Measurements from ENCODE around the gene GRM7. TPM values are rescaled to one million over a fixed set of nuclear protein-coding genes. Genes with fewer than 3 reads are reported as not detected.

Gene GRM7
- total and polyA plus RNA-seq, 2 of the 4 experiments (the other 2 are of a cell fraction), result not detected

- H3K9ac ChIP-seq (ENCODE audit: low read depth, low read length), result no peak overlapping the region
- H3K27me3 ChIP-seq (ENCODE audit: control insufficient read depth, insufficient read depth, low read length), result no peaks in the 10 kb centered on the region
- intact Hi-C loops (cut with micrococcal nuclease) (no loop called here), dilution Hi-C loops (cut with HindIII; ENCODE audit: low sequenced_read_pairs, unreplicated experiment) (no loop called here), in situ Hi-C loops (cut with MboI; ENCODE audit: low sequenced_read_pairs) (no loop called here)
- no peak overlapping the region for H3K56ac ChIP-seq (ENCODE audit: extremely low read depth, insufficient read depth, low read length)
- ChIA-PET CTCF (no interaction called here), POLR2A (ENCODE audit: unreplicated experiment) (no interaction called here)
- H3K4ac ChIP-seq (ENCODE audit: low read depth, low read length), result no peak overlapping the region
- H3K23ac ChIP-seq (ENCODE audit: low read depth, low read length), result no peak overlapping the region
- no peak overlapping the region for H3K14ac ChIP-seq (replicated peaks; ENCODE audit: low read depth, low read length)
- H2BK20ac ChIP-seq (ENCODE audit: low read depth, low read length), result no peak overlapping the region
- no peak overlapping the region for H3K4me2 ChIP-seq (ENCODE audit: low read depth, low read length)
- no peak for DNase-seq
- no peaks in the 10 kb centered on the region for H3K36me3 ChIP-seq (ENCODE audit: control insufficient read depth, insufficient read depth, low read length)
- H3K79me1 ChIP-seq (ENCODE audit: low read depth in 1 of 2, low read length in 2 of 2), result no peaks in the 10 kb centered on the region
- H4K91ac ChIP-seq (ENCODE audit: insufficient read depth, low read depth, low read length), result no peak overlapping the region
- TF ChIP-seq CHD1 (IDR thresholded peaks at IDR 0.05; ENCODE audit: low read depth, low read length), result no peak
- TF ChIP-seq BHLHE40 (IDR thresholded peaks at IDR 0.05; ENCODE audit: low read depth, low read length), result no peak
- no peak for TF ChIP-seq RAD21 (IDR thresholded peaks at IDR 0.05; ENCODE audit: low read length)
- no peak for TF ChIP-seq CTCF (conservative IDR thresholded peaks at IDR 0.05; ENCODE audit: low read depth, low read length)
- TF ChIP-seq RCOR1 (IDR thresholded peaks at IDR 0.05; ENCODE audit: insufficient replicate concordance, low read length), result no peak
- TF ChIP-seq USF2 (IDR thresholded peaks at IDR 0.05; ENCODE audit: low read depth, low read length), result no peak
- no peak for TF ChIP-seq ELK1 (IDR thresholded peaks at IDR 0.05; ENCODE audit: borderline replicate concordance, low read depth, low read length)
- no peak for TF ChIP-seq RFX5 (IDR thresholded peaks at IDR 0.05; ENCODE audit: low read depth, low read length)
- no peak for TF ChIP-seq FOS (IDR thresholded peaks at IDR 0.05; ENCODE audit: low read depth, low read length)
- TF ChIP-seq SMC3 (IDR thresholded peaks at IDR 0.05; ENCODE audit: low read depth, low read length), result no peak
- no peak for TF ChIP-seq MAFK (IDR thresholded peaks at IDR 0.05; ENCODE audit: low read depth, low read length)
- peaks cover 9% of the 10 kb centered on the region for H3K9me3 ChIP-seq (ENCODE audit: control insufficient read depth, insufficient read depth, low read length)
- no peak overlapping the region for H3K18ac ChIP-seq (ENCODE audit: low read depth, low read length)
- no peak overlapping the region for H4K8ac ChIP-seq (ENCODE audit: low read depth in 2 of 2, low read length in 2 of 2)
- no peak overlapping the region for H4K5ac ChIP-seq (ENCODE audit: low read depth, low read length)
- H3K27ac ChIP-seq (ENCODE audit: insufficient read depth, low read length), result no peak overlapping the region
- no peak overlapping the region for H2AK5ac ChIP-seq (ENCODE audit: low read depth, low read length)
- H3K4me1 ChIP-seq (ENCODE audit: control insufficient read depth, insufficient read depth, low read length), result no peaks in the 10 kb centered on the region
- 50% methylated on average over 1 of the region's 4 CpGs; no CpG with 5 or more reads in 1 of the 2 experiments for WGBS, 2 experiments (ENCODE audit: extremely low coverage in 2 of 2, insufficient read length in 1 of 2)
- no peak for ATAC-seq (ENCODE audit: low read depth)
- H2AFZ ChIP-seq (replicated peaks; ENCODE audit: low read length, poor library complexity), result no peak overlapping the region
- H2BK15ac ChIP-seq (ENCODE audit: low read depth, low read length), result no peak overlapping the region
- no peak overlapping the region for H2BK120ac ChIP-seq (ENCODE audit: low read depth, low read length)
- BruUV-seq (replicated peaks), result no TSS peak
- H4K20me1 ChIP-seq (ENCODE audit: insufficient read depth, low read length), result no peaks in the 10 kb centered on the region
- H2BK5ac ChIP-seq (ENCODE audit: low read depth, low read length, poor library complexity, severe bottlenecking), result no peak overlapping the region
- no peaks in the 10 kb centered on the region for H3K9me1 ChIP-seq (ENCODE audit: insufficient read depth, low read length)
- no peak overlapping the region for H3K4me3 ChIP-seq (ENCODE audit: insufficient read depth, low read depth, low read length)
- no peak overlapping the region for H2AK9ac ChIP-seq (replicated peaks; ENCODE audit: low read depth, low read length, poor library complexity)
These were observed 177.5 kb downstream of the GRM7 start for GRCh38 chr3:7038394-7038793.

All from IMR-90 (cell line).